Measurements from ENCODE around the gene DUT. TPM values are rescaled to one million over a fixed set of nuclear protein-coding genes. Genes with fewer than 3 reads are reported as not detected.

DUT gene
- polyA plus RNA-seq, 3 donors = 31.8 to 89.2 (median 61.0) TPM

GRCh38 chr15:48389691-48390143 lies 58.5 kb downstream of the DUT start:
- 55 to 69% (median 63%) methylated on average over 3 of the region's 3 CpGs for WGBS, 3 donors
- H3K27ac ChIP-seq (ENCODE audit: low read depth, low read length) = no peak overlapping the region

GRCh38 chr15:48391950-48392349 lies 60.7 kb downstream of the DUT start:
- H3K27ac ChIP-seq (ENCODE audit: low read depth, low read length) = no peak overlapping the region
- WGBS, 3 donors = 84 to 93% (median 92%) methylated on average over 2 of the region's 2 CpGs

- H3K27ac ChIP-seq (ENCODE audit: low read depth, low read length) = no peak overlapping the region
- 47 to 50% (median 47%) methylated on average over 4 of the region's 4 CpGs for WGBS, 3 donors
Measured at GRCh38 chr15:48392356-48392755, 61.1 kb downstream of the DUT start.

Other genes starting within 250 kb of the DUT start
- not detected for gene SLC24A5, start 210.4 kb upstream of the DUT start, polyA plus RNA-seq
- gene MYEF2, start 153.1 kb upstream of the DUT start, polyA plus RNA-seq = 1 to 10 TPM; 3.0 to 9.9 (median 3.5) TPM
- gene CTXN2, start 139.8 kb upstream of the DUT start, polyA plus RNA-seq = under 1 TPM in 1 of 3 donors, not detected in 2; 0.05 TPM
- gene SLC12A1, start 125.1 kb upstream of the DUT start, polyA plus RNA-seq = not detected